Measurements from ENCODE around the gene FMNL2.

DNA sequence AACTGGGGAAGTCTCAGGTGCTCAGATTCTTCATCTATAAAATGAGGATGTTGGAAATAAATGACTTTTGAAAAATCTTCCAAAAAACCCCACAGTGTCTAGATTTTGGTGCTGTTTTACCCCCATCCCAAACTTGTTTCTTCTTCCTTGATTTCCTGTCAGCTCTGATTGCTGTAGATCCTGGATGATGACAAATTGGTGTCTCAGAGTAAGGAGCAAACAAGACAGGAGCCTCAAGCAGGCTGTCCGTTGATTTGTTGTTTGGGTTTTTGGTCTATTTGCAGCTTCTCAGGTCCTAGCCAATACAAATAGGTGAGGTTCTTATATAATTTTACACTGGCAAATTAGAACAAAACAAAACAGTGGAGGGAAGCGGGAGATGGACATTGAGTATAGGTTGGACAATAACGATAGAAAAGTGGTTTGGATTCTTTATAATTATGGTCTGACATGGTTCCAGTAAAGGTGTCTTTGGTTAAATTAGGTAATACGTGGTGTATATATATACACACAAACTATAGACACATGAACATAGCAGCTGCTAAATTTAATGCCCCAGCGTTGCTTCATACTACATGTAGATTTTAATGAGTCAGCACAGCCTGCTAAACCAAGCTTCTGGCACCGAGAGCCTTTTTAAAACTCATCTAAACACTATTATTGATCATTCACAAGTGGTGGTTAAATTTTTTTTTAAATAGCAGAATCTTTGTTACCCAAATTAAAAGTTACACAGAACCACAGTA, 142.5 kb downstream of the FMNL2 start:
- TF ChIP-seq, protein P1, sequence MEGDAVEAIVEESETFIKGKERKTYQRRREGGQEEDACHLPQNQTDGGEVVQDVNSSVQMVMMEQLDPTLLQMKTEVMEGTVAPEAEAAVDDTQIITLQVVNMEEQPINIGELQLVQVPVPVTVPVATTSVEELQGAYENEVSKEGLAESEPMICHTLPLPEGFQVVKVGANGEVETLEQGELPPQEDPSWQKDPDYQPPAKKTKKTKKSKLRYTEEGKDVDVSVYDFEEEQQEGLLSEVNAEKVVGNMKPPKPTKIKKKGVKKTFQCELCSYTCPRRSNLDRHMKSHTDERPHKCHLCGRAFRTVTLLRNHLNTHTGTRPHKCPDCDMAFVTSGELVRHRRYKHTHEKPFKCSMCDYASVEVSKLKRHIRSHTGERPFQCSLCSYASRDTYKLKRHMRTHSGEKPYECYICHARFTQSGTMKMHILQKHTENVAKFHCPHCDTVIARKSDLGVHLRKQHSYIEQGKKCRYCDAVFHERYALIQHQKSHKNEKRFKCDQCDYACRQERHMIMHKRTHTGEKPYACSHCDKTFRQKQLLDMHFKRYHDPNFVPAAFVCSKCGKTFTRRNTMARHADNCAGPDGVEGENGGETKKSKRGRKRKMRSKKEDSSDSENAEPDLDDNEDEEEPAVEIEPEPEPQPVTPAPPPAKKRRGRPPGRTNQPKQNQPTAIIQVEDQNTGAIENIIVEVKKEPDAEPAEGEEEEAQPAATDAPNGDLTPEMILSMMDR (IDR thresholded peaks at IDR 0.05; ENCODE audit: borderline replicate concordance, extremely low read depth, low read length, poor library complexity, severe bottlenecking): no peak
- TF ChIP-seq EZH2 (IDR thresholded peaks at IDR 0.05; ENCODE audit: borderline replicate concordance, low read depth, low read length, severe bottlenecking): no peak
